GM21576 (cell line): ENCODE data around the gene PIH1D1.
A peak's percentile ranks its signal among the peaks of the same experiment; 100 is the strongest.
"Not testable (repeated sequence)": the region's sequence is repeated elsewhere in the genome, so short reads cannot be mapped to it uniquely, and the experiment has no call there.

Source experiments
- ATAC-seq: cut with Tn5 transposase; IDR thresholded peaks from one replicate; pipeline ENCODE4 v1.9.1; 2021; ENCODE audit warnings: mild to moderate bottlenecking, moderate library complexity; ENCODE audit not compliant: unreplicated experiment

PIH1D1 gene

GRCh38 chr19:49456326-49456725 lies 4.7 kb upstream of the PIH1D1 start:
- no peak for ATAC-seq

- ATAC-seq: no peak
These were observed 4.2 kb upstream of the PIH1D1 start for GRCh38 chr19:49455773-49456172.

DNA sequence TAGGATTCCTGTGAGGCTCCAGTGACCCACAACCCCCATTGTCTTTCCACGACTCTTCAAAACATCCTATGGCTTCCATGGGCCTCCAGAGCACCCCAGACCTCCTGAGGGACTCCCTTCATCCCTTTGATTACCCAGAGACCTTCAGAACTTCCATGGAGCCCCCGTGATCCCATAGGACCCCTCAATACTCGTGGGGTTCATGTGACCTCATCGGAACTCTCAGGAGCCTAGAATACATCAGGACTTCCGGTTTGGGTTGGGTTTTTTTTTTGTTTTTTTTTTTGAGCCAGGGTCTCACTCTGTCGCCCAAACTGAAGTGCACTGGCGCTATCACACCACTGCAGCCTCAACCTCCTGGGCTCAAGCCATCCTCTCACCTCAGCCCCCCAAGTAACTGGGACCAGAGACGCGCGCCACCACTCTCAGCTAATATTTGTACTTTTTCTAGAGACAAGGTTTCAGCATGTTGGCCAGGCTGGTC lies 2.2 kb upstream of the PIH1D1 start:
- ATAC-seq: no peak

GRCh38 chr19:49453013-49453756 lies 1.6 kb upstream of the PIH1D1 start, which contains the start of gene ALDH16A1:
ALDH16A1 (plus strand) TSS chr19:49453225; CDS start chr19:49453332, 107 bp downstream.
- peak; percentile 78 for ATAC-seq

GRCh38 chr19:49450405-49450804 lies 1.2 kb downstream of the PIH1D1 start:
- ATAC-seq: no peak

DNA sequence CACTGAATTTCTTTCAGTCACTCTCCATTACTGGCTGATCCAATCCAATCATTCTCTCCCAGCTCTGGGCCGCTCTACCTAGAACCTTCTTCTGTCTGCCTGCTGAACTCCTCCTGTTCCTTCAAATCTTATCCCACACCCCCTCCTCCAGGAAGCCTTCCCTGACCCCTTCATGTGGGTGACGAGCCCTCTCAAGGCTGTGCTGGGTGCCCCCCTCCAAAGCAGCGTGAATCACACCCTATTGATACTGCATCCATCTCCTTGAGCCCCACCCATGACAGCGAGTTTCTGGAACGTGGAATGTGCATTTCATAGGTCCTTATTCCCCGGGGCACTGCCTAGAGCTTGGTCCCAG lies 3.2 kb downstream of the PIH1D1 start:
- ATAC-seq: no peak

DNA sequence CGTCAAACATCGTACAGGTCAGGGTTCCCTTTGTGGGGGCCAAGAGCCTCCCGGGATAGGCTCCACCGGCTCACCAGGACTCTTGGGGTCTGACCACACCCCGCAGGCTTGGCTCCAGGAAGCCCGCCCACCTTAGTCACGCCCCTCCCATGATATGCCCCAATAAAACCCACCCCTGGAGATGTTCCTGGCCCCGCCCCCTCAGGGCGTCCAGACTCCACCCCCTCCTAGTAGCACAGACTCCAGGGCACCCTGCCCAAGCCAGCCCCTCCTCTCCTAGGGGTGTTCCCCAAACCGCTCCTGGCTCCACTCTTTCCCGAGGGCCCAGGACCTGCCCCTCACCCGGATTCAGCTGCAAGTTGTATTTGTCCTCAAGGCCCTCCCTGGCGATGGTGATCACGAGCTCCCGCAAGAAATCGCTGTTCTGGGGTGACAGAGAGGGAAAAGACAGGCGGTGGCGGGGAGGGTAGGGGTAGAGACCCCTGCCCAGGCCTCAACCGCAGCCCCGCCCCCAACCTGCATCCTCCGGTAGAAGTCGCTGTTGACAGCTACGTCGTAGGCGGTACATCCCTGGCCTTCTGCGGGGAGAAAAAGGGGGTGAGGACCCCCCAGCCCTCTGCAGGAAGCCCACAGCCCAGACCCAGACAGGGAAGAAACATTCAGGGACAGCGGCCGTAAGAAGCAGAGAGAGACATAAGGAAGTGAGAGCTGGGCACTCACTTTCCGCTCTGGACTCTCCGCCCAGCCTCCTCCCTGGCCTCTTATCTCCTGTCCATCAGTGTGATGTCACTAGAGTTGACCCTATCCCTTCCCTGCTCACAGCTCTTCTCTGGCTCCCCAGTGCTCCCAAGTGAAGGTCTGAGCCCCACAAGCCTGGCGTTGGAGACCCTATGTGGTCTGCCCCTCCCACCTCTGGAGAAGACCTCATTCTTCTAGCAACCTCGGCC lies 3.9 kb downstream of the PIH1D1 start:
- ATAC-seq: no peak

DNA sequence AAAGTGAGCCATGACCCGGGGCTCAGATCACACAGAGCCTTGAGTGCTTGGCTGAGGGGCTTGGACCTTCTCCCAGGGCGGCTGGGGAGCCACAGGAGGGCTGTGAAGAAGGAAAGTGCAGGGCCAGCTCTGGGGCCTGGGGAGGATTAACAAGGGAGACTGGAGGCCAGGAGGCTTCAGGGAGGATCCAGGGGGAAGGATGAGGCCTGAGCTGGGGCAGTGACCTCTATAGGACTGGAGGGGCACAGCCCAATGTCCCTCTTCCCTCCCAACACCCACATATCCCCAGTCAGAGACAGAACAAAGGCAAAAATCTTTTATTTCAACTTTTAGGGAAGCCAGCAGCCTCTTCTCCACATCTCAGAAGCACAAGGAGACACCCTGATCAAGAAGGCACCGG lies 5.6 kb downstream of the PIH1D1 start:
- no peak for ATAC-seq

DNA sequence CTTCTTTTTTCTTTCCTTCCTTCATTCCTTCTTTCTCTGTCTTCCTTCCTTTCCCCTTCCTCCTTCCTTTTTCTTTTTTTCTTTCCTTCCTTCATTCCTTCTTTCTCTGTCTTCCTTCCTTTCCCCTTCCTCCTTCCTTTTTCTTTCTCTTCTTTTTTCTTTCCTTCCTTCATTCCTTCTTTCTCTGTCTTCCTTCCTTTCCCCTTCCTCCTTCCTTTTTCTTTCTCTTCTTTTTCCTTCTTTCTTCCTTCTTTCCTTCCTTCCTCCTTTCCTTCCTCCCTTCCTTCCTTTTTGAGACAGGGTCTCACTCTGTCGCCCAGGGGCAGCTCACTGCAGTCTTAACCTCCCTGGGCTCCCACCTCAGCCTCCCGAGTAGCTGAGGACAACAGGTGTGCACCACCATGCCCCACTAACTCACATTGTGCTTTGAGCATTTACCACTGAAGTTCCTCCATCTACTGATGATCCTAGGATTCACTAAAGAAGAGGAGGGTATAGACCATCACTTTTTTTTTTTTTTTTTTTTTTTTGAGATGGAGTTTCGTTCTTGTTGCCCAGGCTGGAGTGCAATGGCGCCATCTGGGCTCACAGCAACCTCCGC lies 7.4 kb downstream of the PIH1D1 start:
- ATAC-seq: not testable (repeated sequence)

DNA sequence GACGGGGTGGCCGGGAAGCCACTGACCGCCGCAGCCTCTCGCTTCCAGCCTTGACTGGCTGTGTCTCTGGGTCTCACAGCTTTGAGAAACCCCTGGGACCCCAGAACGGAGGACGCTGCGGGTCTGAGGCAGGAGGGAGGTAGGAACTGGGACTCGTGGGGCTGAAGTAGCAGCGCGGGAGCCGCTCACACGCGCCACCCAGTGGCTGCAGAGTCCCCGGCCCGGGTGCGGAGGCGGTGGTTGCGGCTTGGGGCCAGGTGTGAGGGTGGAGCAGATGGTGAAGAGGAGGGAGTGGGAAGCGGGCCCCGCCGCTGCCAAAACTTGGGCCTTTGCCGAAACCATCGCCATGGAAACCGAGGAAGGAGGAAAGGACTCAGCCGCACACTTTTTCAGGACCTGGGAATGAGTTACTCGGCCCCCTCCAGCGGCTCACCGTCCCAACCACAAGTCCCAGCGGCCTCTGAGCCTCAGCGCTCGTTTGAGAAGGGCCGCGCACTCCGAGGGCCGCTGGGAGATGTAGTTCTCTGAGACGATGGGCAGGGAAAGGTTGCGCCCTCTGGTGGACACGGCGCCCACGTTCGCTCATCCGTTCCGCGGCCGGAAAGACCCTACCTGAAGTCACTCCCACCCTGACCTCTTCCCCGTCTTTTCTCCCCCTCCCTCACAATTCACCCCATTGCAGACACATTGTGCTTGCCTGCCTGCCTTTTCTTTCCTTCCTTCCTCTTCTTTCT lies 8.1 kb downstream of the PIH1D1 start:
- peak; percentile 67 for ATAC-seq

- ATAC-seq: no peak
These were observed 8.7 kb downstream of the PIH1D1 start for GRCh38 chr19:49442771-49443365.

DNA sequence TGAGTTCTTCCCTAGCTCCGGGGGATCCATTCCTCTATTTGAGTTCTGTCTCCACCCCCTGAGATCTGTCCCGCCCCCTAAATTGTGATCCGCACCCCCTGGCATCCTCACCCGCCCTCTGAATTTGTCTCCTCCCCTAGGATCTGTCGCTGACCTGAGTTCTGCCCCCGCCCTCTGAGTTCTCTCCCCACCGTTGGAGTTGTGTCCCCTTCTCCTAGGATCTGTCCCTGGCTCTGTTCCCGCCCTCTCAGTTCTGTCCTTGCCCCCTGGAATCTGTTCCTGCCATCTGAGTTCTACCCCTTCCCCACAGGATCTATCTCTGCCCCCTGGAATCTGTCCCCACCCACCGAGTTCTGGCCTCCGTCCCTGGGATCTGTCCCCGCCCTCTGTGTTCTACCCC lies 9.3 kb downstream of the PIH1D1 start:
- no peak for ATAC-seq

GRCh38 chr19:49441960-49442350 lies 9.7 kb downstream of the PIH1D1 start:
- ATAC-seq: no peak

DNA sequence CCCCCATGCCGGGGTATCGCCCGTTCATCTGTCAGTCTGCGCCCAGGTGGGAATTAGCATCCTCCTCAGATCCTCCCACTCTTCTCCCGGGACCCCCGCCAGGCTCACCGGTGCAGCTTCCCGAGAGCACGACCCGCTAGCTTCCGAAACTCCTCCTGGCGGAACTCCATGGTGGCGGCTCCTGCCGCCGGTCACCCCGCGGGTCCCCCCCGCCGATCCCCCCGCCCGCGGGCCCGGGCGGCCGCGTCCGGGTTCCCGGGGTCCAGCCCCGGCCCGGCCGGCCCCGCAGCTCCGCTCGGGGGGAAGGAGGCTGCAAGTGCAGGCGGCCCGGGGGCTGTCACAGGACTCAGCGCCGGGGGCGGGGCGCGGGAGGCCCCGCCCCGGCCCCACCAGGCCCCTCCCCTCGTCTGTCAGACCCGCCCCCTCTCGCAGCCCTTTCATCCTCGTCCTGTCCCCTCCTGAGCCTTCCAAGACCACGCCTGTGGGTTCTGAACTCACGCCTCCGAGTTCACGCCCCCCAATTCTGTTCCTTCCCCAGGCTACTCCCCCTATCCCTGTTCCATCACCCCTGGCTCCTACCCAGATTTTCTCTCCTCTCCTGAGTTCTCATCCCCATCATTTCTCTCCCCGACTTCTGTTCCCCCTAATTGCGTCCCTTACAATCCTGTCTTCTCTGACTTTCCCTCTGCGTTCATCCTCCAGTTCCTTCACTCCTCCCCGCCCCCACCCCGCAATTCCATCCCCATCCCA lies 10.2 kb downstream of the PIH1D1 start, which contains the start of gene SLC17A7:
SLC17A7 (minus strand) TSS at position 318 of the 750 bp plus-strand sequence; CDS start at position 170, 148 bp downstream.
- no peak for ATAC-seq

DNA sequence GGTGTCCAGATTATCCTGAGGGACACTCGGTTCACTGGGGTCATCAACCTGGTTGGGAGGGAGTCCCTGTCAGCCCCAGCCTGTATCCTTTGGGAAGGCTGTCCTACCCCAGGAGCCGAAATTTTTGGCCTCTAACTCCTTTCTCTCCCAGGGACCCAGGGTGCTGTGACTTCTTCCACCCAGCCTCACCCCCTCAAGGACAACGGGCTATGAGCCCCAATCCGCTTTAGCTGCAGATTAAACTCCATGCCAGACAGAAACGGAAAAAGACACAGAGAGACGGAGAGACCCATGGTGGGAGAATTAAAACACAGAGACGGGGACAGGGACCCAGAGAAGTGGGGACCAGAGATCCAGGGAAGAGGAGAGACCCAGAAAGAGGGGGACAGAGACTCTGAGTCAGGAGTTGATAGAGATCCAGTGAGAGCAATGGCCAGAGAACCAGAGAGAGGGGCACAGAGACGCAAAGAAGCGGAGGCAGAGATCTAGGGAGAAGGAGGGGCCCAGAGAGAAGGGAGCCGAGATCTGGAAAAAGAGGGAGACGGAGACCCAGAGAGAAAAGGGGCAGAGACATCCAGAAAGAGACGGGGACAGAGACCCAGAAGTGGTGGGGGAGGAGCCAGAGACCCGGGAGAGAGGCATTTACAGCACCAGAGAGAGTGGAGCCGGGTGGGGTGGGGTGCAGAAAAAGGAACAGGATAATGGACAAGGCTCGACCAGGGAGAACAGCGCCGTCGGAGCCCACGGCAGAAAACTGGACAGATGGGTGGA lies 11.0 kb downstream of the PIH1D1 start:
- ATAC-seq: no peak

GRCh38 chr19:49439836-49440235 lies 11.8 kb downstream of the PIH1D1 start:
- ATAC-seq: no peak

DNA sequence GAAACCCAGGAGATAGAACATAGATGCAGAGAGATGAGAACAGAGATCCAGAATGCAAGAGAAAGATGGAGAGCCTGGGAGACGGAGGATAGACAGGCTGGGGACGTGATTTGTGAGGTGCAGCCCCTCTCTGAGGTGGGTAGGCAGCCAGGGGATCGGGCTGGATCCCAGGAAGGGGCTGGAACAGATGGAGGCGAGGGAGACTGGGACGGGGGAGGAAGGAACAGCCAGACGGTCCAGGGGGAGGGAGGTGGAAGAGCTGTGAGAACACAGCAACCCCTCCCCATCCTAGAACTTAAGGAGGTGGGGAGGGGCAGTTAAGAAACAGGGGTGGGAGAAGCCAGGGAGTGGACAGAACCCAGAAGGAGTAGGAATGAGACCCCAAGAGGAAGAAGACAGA lies 13.4 kb downstream of the PIH1D1 start:
- no peak for ATAC-seq

- no peak for ATAC-seq
These were observed 14.4 kb downstream of the PIH1D1 start for GRCh38 chr19:49437231-49437630.
